Uterus (tissue), 2 donors: ENCODE results near the gene KCNMB2.

Source experiments
- POLR2A ChIP-seq, 2 donors: fragments of 450-650 bp; IDR thresholded peaks; one replicate each; pipeline ENCODE4 v1.6.1; 2016; ENCODE audit warnings: antibody characterized with exemption in 2 of 2, mild to moderate bottlenecking in 1 of 2, moderate library complexity in 1 of 2
- TF ChIP-seq, protein P1 (sequence below), 4 experiments: fragments of 200-600 bp in 2 of 4; fragments of 450-650 bp in 2 of 4; sonication (generic) in 2 of 4; IDR thresholded peaks; one replicate each; pipeline ENCODE4 v1.5.1; 2016 to 2019; ENCODE audit warnings: antibody characterized with exemption in 4 of 4, mild to moderate bottlenecking in 2 of 4, moderate library complexity in 1 of 4

DNA sequence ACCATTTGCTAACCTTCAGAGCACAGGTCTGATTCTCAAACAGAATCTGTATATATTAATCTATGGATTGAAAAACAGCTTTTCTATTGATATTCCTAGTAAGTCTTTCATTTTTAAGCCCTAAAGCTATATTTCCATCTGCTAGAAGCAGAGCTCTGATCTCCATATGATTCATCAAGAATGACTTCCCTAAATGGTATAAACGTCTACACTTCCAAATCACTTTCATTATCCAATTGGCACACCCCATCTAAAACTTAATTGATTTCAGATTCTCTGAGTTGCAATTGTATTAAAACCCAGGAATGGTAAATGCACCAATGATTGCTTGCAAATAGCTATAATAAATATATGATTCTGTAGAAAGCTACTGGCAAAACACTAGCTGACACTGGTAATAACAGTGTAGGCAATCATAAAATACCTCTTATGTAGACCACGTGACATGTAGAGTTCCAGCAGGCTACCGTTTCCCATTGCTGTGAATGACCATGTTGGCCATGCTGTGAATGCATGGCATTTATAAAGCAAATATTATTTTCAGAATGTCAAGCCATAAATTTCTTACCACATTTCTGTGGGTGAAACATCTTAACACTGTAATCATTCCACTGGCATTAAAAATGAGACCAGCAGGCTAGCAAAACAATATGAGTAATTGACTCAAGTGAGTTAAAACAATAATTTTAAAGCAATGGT lies 309.3 kb downstream of the KCNMB2 start:
- TF ChIP-seq POLR2A (IDR thresholded peaks at IDR 0.05), result no peak
- TF ChIP-seq, protein P1, sequence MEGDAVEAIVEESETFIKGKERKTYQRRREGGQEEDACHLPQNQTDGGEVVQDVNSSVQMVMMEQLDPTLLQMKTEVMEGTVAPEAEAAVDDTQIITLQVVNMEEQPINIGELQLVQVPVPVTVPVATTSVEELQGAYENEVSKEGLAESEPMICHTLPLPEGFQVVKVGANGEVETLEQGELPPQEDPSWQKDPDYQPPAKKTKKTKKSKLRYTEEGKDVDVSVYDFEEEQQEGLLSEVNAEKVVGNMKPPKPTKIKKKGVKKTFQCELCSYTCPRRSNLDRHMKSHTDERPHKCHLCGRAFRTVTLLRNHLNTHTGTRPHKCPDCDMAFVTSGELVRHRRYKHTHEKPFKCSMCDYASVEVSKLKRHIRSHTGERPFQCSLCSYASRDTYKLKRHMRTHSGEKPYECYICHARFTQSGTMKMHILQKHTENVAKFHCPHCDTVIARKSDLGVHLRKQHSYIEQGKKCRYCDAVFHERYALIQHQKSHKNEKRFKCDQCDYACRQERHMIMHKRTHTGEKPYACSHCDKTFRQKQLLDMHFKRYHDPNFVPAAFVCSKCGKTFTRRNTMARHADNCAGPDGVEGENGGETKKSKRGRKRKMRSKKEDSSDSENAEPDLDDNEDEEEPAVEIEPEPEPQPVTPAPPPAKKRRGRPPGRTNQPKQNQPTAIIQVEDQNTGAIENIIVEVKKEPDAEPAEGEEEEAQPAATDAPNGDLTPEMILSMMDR (IDR thresholded peaks at IDR 0.05), result no peak
